ENCODE results near the gene TMED3.

Gene TMED3

DNA sequence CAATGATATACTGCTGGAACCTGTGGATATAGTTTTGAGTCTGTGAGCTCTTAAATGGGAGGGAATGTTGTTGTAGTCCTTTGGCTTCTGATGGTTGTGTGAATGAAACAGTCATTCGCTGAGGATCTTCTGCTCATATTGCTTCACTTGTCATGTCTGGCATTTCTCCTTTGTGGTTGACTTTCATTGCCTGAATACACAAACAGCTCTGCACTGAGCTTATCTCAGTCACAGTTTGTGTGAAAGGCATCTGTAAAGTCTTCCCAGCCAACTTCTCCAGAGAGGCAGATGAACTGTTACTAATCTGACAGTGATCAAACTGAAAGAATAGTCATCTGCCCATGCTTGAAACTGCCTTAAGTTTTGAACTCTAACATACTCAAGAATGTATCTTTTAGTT lies 59.8 kb downstream of the TMED3 start:
- H3K27ac ChIP-seq: no peak overlapping the region
- TF ChIP-seq CTCF (IDR thresholded peaks at IDR 0.05): no peak
- no peak overlapping the region for H3K4me2 ChIP-seq (ENCODE audit: low read length)
- H3K9me3 ChIP-seq (ENCODE audit: control insufficient read depth, low read length): no peaks in the 10 kb centered on the region
- H3K36me3 ChIP-seq (ENCODE audit: control insufficient read depth, insufficient read depth, low read length): no peaks in the 10 kb centered on the region
- H3K79me2 ChIP-seq: no peaks in the 10 kb centered on the region
- no peak overlapping the region for H3K4me3 ChIP-seq (ENCODE audit: low read depth, low read length)
- no peaks in the 10 kb centered on the region for H3K27me3 ChIP-seq (ENCODE audit: control insufficient read depth, insufficient read depth, low read length)
- H3K4me1 ChIP-seq: no peaks in the 10 kb centered on the region
- H2AFZ ChIP-seq: no peak overlapping the region
- no peak overlapping the region for H3K9ac ChIP-seq

- H3K4me3 ChIP-seq (ENCODE audit: low read depth, low read length): no peak overlapping the region
- H3K9ac ChIP-seq: no peak overlapping the region
These were observed 60.7 kb downstream of the TMED3 start for GRCh38 chr15:79371591-79371990.

GRCh38 chr15:79372428-79372827 lies 61.5 kb downstream of the TMED3 start:
- no peak overlapping the region for H3K9ac ChIP-seq
- H3K79me2 ChIP-seq: no peaks in the 10 kb centered on the region
- no peaks in the 10 kb centered on the region for H3K36me3 ChIP-seq (ENCODE audit: control insufficient read depth, insufficient read depth, low read length)
- H2AFZ ChIP-seq: no peak overlapping the region
- no peaks in the 10 kb centered on the region for H3K27me3 ChIP-seq (ENCODE audit: control insufficient read depth, insufficient read depth, low read length)
- no peak overlapping the region for H3K4me3 ChIP-seq (ENCODE audit: low read depth, low read length)
- H3K4me1 ChIP-seq: no peaks in the 10 kb centered on the region
- no peak for TF ChIP-seq CTCF (IDR thresholded peaks at IDR 0.05)
- H3K4me2 ChIP-seq (ENCODE audit: low read length): no peak overlapping the region
- no peak overlapping the region for H3K27ac ChIP-seq
- H3K9me3 ChIP-seq (ENCODE audit: control insufficient read depth, low read length): no peaks in the 10 kb centered on the region

More at GRCh38 chr15:79371591-79371990, 60.7 kb downstream of the TMED3 start:
- Histone ChIP-seq H3K79me2 (no peaks in the 10 kb centered on the region), H3K4me1 (no peaks in the 10 kb centered on the region), H3K27ac (no peak overlapping the region), H3K9me3 (ENCODE audit: control insufficient read depth, low read length) (no peaks in the 10 kb centered on the region), H3K36me3 (ENCODE audit: control insufficient read depth, insufficient read depth, low read length) (no peaks in the 10 kb centered on the region), H3K4me2 (ENCODE audit: low read length) (no peak overlapping the region), H3K27me3 (ENCODE audit: control insufficient read depth, insufficient read depth, low read length) (no peaks in the 10 kb centered on the region), H2AFZ (no peak overlapping the region)
- TF ChIP-seq CTCF (IDR thresholded peaks at IDR 0.05): no peak
